Mesothelial cell of epicardium (in vitro differentiated cells): ENCODE measurements around the gene MAPK14. TPM values are rescaled to one million over a fixed set of nuclear protein-coding genes. Genes with fewer than 3 reads are reported as not detected.
"Not testable (repeated sequence)": the region's sequence is repeated elsewhere in the genome, so short reads cannot be mapped to it uniquely, and the experiment has no call there.

ENCODE experiments used
- DNase-seq, 2 experiments: peaks; one replicate each; pipeline ENCODE4 v3.0.0; 2021; ENCODE audit warnings: low spot score in 2 of 2; ENCODE audit not compliant: unreplicated experiment in 2 of 2
- H3K27ac Mint-ChIP-seq: 2 replicates; pipeline ENCODE4 v1.8.0; 2021; ENCODE audit warnings: mixed read lengths
- H3K27me3 Mint-ChIP-seq: 2 replicates; pipeline ENCODE4 v1.8.0; 2021; ENCODE audit warnings: low read depth, mixed read lengths
- H3K36me3 Mint-ChIP-seq: 2 replicates; pipeline ENCODE4 v1.8.0; 2021; ENCODE audit warnings: mixed read lengths
- H3K4me1 Mint-ChIP-seq: 2 replicates; pipeline ENCODE4 v1.8.0; 2021; ENCODE audit warnings: mixed read lengths
- H3K4me3 Mint-ChIP-seq: 2 replicates; pipeline ENCODE4 v1.8.0; 2021; ENCODE audit warnings: mild to moderate bottlenecking, moderate library complexity, mixed read lengths
- H3K9me3 Mint-ChIP-seq: 2 replicates; pipeline ENCODE4 v1.8.0; 2021; ENCODE audit warnings: mixed read lengths
- total RNA-seq: library from RNA; stranded (reverse); gene quantifications from 3 replicates; pipeline ENCODE4 v1.2.1, GENCODE V29; 2021
- TF ChIP-seq, protein P1 (sequence below): fragments of 200-600 bp; sonication (generic); IDR thresholded peaks from one replicate; pipeline ENCODE4 v1.5.0; 2021; ENCODE audit warnings: antibody characterized with exemption; ENCODE audit not compliant: unreplicated experiment

Gene MAPK14
- 51.1 to 54.8 TPM (median 54.8 TPM) in 3 replicates for total RNA-seq

DNA sequence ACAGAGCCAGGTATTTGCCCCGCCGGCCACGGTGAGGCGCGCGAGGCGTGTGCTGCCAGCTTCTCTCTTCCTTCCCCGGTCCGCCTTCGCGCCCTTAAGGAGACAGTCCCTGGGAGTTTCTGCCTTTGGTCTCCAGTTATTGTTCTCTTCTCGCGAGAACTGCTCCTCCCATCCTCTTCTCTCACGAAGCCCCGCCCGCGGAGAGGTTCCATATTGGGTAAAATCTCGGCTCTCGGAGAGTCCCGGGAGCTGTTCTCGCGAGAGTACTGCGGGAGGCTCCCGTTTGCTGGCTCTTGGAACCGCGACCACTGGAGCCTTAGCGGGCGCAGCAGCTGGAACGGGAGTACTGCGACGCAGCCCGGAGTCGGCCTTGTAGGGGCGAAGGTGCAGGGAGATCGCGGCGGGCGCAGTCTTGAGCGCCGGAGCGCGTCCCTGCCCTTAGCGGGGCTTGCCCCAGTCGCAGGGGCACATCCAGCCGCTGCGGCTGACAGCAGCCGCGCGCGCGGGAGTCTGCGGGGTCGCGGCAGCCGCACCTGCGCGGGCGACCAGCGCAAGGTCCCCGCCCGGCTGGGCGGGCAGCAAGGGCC is at the start of gene MAPK14:
Gene MAPK14, plus strand, starts transcription at position 308 of the 587 bp plus-strand sequence. CDS start 350 bp downstream, outside the sequence.
- peak; percentile 97 to 99 for DNase-seq
- peaks cover 55% of the 10 kb centered on the region for H3K4me1 Mint-ChIP-seq
- H3K27me3 Mint-ChIP-seq: no peaks in the 10 kb centered on the region
- TF ChIP-seq, protein P1, sequence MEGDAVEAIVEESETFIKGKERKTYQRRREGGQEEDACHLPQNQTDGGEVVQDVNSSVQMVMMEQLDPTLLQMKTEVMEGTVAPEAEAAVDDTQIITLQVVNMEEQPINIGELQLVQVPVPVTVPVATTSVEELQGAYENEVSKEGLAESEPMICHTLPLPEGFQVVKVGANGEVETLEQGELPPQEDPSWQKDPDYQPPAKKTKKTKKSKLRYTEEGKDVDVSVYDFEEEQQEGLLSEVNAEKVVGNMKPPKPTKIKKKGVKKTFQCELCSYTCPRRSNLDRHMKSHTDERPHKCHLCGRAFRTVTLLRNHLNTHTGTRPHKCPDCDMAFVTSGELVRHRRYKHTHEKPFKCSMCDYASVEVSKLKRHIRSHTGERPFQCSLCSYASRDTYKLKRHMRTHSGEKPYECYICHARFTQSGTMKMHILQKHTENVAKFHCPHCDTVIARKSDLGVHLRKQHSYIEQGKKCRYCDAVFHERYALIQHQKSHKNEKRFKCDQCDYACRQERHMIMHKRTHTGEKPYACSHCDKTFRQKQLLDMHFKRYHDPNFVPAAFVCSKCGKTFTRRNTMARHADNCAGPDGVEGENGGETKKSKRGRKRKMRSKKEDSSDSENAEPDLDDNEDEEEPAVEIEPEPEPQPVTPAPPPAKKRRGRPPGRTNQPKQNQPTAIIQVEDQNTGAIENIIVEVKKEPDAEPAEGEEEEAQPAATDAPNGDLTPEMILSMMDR: peak; percentile 50
- H3K27ac Mint-ChIP-seq: peak within 1 kb of the TSS; percentile 93
- H3K4me3 Mint-ChIP-seq: peak within 1 kb of the TSS; percentile 85
- H3K36me3 Mint-ChIP-seq: no peaks in the 10 kb centered on the region
- no peaks in the 10 kb centered on the region for H3K9me3 Mint-ChIP-seq

DNA sequence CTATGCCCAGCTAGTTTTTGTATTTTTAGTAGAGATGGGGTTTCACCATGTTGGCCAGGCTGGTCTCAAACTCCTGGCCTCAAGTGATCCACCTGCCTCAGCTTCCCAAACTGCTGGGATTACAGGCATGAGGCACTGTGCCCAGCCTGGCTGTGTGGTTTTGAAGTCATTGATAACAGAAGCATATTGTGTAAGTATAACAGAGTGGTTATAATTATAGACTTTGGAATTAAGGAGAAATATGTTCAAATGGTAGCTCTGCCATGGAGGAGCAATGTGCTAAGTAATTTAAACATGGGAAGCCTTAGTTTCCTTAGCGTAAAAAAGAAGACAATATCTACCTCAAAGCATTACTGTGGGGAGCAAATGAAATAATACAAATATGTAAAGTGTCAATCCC is 47.5 kb upstream of the MAPK14 start:
- H3K4me1 Mint-ChIP-seq, H3K27me3 Mint-ChIP-seq, H3K4me3 Mint-ChIP-seq, DNase-seq, H3K36me3 Mint-ChIP-seq, H3K27ac Mint-ChIP-seq, H3K9me3 Mint-ChIP-seq: not testable (repeated sequence)

DNA sequence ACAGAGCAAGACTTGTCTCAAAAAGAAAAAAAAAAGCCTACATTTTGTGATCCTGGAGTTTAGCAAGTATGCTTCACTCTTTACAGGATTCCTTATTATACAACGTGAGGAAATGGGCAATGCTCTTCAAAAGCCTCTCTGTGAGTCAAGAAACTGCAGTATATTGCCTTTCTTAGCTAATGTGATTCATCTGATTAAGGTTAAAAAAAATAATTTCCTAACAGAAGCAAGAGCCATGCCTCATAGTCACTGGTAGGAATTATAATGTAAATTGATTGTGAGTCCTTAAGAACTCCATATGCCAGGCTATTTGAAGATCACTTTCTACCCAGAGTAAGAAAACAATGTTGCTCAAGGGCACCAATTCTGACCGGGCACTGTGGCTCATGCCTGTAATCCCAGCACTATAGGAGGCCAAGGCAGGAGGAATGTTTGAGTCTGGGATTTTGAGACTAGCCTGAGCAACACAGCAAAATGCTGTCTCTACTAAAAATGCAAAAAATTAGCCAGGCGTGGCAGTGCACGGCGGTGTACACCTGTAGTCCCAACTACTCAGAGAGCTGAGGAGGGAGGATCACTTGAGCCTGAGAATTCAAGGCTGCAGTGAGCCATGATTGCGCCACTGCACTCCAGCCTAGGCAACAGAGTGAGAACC is 46.5 kb upstream of the MAPK14 start:
- Mint-ChIP-seq H3K27ac (no peak overlapping the region), H3K4me3 (no peak overlapping the region), H3K4me1 (no peaks in the 10 kb centered on the region), H3K9me3 (no peaks in the 10 kb centered on the region), H3K36me3 (no peaks in the 10 kb centered on the region), H3K27me3 (no peaks in the 10 kb centered on the region)
- TF ChIP-seq, protein P1: no peak
- DNase-seq: no peak

DNA sequence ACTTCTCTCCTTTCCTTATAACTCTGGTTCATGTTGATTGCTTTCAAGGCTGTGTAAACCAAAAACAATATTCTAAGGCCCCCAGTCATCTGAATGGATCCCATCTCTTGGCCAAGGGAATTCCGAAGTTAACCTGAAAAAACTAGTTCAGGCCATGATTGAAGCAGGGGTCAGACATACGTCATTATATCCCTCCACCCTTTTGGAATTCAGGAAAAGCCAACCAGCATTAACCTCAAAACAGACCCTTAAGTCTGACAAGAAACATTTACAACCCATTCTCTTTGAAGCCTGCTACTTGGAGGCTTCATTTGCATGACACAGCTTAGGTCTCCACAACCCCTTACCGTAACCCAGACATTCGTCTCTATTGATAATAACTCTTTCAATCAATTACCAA is 42.9 kb upstream of the MAPK14 start:
- Mint-ChIP-seq H3K27me3 (no peaks in the 10 kb centered on the region), H3K4me3 (no peak overlapping the region), H3K36me3 (no peaks in the 10 kb centered on the region), H3K4me1 (no peaks in the 10 kb centered on the region), H3K27ac (no peak overlapping the region), H3K9me3 (peaks cover 4% of the 10 kb centered on the region)
- DNase-seq: no peak
- TF ChIP-seq, protein P1: no peak

DNA sequence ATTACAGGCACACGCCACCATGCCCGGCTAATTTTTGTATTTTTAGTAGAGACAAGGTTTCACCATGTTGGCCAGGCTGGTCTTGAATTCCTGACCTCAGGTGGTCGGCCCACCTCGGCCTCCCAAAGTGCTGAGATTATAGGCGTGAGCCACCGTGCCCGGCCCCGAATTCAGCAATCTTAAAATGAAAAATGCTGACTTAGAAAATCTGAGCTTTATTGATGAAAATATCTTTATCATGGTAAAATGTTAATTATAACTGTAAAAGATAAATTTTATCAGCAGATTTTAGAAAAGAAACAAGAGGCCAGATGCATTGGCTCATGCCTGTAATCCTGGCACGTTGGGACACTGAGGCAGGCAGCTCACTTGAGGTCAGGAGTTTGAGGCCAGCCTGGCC is 39.6 kb upstream of the MAPK14 start:
- H3K4me1 Mint-ChIP-seq, H3K27me3 Mint-ChIP-seq, H3K36me3 Mint-ChIP-seq, DNase-seq, H3K27ac Mint-ChIP-seq, H3K9me3 Mint-ChIP-seq, H3K4me3 Mint-ChIP-seq: not testable (repeated sequence)

DNA sequence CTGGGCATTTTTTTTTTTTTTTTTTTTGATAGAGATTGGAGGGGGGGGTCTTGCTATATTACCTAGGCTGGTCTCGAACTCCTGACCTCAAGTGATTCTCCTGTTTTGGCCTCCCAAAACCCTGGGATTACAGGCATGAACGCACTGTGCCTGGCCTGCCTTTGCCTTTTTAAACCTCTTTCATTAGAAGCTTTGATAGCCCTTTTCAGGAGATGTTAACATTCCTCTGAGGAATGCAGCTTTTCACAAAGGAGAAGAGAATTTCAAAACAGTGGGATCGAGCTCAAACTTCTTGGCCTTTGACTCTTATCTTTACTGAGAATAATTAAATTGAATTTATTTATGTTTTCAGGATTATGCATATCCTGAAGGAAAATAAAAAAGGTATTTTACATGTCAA is 34.5 kb upstream of the MAPK14 start:
- Mint-ChIP-seq H3K27me3 (no peaks in the 10 kb centered on the region), H3K4me3 (no peak overlapping the region), H3K9me3 (peaks cover 5% of the 10 kb centered on the region)

More for the DNA sequence above, 34.5 kb upstream of the MAPK14 start:
- no peak overlapping the region for H3K27ac Mint-ChIP-seq
- no peaks in the 10 kb centered on the region for H3K36me3 Mint-ChIP-seq
- H3K4me1 Mint-ChIP-seq: no peaks in the 10 kb centered on the region
- no peak for DNase-seq
- TF ChIP-seq, protein P1: no peak
